ENCODE measurements around the gene IFT43. TPM values are rescaled to one million over a fixed set of nuclear protein-coding genes. Genes with fewer than 3 reads are reported as not detected.

The IFT43 gene
- total RNA-seq, 1 donor from 2014 or later: 21.9 TPM

DNA sequence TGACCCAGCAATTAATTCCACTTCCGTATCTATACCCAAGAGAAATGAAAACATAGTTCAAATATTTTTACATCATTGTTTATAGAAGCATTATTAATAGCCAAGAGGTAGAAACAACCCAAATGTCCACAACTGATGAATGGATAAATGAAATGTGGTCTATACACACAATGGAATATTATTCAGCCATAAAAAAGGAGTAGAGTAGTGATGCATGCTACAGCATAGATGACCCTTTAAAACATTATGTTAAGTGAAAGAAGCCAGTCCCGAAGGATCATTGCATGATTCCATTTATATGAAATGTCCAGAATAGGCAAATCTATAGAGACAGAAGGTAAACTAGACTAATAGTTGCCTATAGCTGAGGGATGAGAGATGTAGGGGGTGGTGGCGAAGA, 33.1 kb upstream of the IFT43 start:
- ATAC-seq (no peak), DNase-seq (no peak)
- Histone ChIP-seq H3K27ac (no peak overlapping the region), H3K36me3 (peaks cover 8% of the 10 kb centered on the region), H3K27me3 (ENCODE audit: low read depth) (no peaks in the 10 kb centered on the region), H3K9me3 (no peaks in the 10 kb centered on the region), H3K4me3 (no peak overlapping the region), H3K4me1 (no peaks in the 10 kb centered on the region)
- TF ChIP-seq, protein P1, sequence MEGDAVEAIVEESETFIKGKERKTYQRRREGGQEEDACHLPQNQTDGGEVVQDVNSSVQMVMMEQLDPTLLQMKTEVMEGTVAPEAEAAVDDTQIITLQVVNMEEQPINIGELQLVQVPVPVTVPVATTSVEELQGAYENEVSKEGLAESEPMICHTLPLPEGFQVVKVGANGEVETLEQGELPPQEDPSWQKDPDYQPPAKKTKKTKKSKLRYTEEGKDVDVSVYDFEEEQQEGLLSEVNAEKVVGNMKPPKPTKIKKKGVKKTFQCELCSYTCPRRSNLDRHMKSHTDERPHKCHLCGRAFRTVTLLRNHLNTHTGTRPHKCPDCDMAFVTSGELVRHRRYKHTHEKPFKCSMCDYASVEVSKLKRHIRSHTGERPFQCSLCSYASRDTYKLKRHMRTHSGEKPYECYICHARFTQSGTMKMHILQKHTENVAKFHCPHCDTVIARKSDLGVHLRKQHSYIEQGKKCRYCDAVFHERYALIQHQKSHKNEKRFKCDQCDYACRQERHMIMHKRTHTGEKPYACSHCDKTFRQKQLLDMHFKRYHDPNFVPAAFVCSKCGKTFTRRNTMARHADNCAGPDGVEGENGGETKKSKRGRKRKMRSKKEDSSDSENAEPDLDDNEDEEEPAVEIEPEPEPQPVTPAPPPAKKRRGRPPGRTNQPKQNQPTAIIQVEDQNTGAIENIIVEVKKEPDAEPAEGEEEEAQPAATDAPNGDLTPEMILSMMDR (IDR thresholded peaks at IDR 0.05): no peak
- intact Hi-C loops (cut with DNase I): no loop called here

DNA sequence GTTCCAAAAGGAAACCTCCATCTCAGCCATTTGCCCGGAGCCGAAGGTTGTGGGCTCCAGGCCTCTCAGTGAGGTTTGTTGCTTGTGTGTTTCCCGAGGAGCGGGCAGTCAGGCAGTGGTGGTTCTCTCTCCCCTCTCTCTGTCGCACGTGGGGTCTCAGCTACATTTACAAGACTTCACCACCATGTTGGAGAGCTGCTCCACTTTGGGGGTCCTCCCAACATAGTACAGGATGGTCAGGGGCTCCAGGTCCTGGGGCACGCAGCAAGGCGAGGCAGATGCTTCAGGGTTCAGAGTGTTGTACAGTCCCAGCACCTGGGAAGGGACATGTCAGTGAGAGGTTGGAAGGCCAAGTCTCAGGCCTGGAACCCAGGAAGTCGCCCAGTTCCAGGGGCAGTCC, 26.5 kb upstream of the IFT43 start:
- peaks cover 37% of the 10 kb centered on the region for H3K36me3 ChIP-seq
- intact Hi-C loops (cut with DNase I): no loop called here
- ATAC-seq (no peak), DNase-seq (no peak)
- TF ChIP-seq, protein P1 (IDR thresholded peaks at IDR 0.05): no peak
- no peak overlapping the region for H3K4me3 ChIP-seq
- no peaks in the 10 kb centered on the region for H3K4me1 ChIP-seq
- no peak overlapping the region for H3K27ac ChIP-seq
- no peaks in the 10 kb centered on the region for H3K27me3 ChIP-seq (ENCODE audit: low read depth)
- H3K9me3 ChIP-seq: no peaks in the 10 kb centered on the region

DNA sequence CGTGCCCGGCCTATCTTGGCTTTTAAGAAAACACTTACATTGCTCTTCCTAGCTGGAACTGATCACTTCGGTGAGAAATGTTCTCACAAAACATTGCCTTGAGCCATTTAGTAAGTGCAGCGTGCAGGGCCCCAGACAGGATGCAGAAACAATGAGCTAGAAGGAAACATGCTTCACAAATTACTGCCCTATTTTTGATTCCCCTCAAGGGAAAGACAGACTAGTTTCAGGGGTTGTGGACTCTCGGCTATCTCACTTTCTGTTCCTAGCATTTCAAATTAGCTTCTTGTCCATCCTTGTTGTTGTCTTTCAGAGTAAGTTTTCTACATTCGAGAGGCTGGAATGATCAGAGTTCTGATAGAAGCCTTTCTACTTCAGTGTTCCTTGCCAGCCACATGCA, 25.3 kb upstream of the IFT43 start:
- Histone ChIP-seq H3K9me3 (no peaks in the 10 kb centered on the region), H3K4me3 (no peak overlapping the region), H3K4me1 (no peaks in the 10 kb centered on the region), H3K27ac (no peak overlapping the region), H3K27me3 (ENCODE audit: low read depth) (no peaks in the 10 kb centered on the region), H3K36me3 (peaks cover 40% of the 10 kb centered on the region)
- no peak for ATAC-seq
- TF ChIP-seq, protein P1 (IDR thresholded peaks at IDR 0.05): no peak
- intact Hi-C loops (cut with DNase I): no loop called here
- DNase-seq: no peak

DNA sequence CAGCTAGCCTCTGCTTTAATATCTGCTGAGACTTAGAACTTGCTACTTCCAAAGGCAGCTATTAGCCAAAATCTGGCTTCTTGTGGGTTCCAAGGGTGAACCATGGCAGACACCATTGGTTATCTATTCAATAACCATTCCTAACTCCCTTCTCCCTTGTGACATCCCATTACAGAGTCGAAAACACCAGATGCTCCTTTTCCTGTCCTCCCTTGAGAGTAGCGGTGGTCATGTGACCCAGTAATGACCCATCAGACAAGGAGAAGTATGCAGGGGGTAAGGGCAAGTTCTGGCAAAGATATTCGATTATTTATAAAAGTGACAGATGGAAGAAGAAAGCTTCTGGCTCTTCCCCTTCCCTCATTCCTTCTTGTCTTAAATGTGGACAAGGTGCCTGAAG, 23.9 kb upstream of the IFT43 start:
- Histone ChIP-seq H3K27ac (no peak overlapping the region), H3K9me3 (no peaks in the 10 kb centered on the region), H3K27me3 (ENCODE audit: low read depth) (no peaks in the 10 kb centered on the region), H3K4me1 (no peaks in the 10 kb centered on the region), H3K4me3 (no peak overlapping the region), H3K36me3 (peaks cover 50% of the 10 kb centered on the region)
- TF ChIP-seq, protein P1 (IDR thresholded peaks at IDR 0.05): no peak
- no peak for ATAC-seq
- no peak for DNase-seq
- intact Hi-C loops (cut with DNase I): no loop called here

DNA sequence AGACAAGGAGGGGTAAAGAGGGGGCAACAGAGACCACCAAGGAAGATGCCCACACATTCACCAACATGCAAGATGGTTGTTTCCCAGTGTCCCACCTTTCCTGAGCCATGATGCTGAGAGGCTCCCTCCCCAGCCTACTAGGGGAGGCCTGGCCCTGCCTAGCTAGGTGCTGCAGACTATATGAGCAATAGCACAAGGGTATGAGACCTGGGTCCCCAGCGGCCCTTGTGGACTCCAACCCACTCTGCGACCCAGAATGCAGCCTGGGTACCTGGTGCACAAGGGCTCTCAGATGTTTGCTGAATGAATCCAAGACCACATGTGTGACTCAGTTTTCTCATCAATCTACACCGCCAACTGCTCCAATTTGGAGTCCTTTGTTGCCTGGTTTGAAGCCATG, 17.7 kb upstream of the IFT43 start:
- TF ChIP-seq, protein P1 (IDR thresholded peaks at IDR 0.05): no peak
- Histone ChIP-seq H3K4me1 (no peaks in the 10 kb centered on the region), H3K4me3 (no peak overlapping the region), H3K9me3 (no peaks in the 10 kb centered on the region), H3K27ac (no peak overlapping the region), H3K36me3 (peaks cover 55% of the 10 kb centered on the region), H3K27me3 (ENCODE audit: low read depth) (no peaks in the 10 kb centered on the region)
- ATAC-seq: no peak
- intact Hi-C loops (cut with DNase I): no loop called here
- no peak for DNase-seq

DNA sequence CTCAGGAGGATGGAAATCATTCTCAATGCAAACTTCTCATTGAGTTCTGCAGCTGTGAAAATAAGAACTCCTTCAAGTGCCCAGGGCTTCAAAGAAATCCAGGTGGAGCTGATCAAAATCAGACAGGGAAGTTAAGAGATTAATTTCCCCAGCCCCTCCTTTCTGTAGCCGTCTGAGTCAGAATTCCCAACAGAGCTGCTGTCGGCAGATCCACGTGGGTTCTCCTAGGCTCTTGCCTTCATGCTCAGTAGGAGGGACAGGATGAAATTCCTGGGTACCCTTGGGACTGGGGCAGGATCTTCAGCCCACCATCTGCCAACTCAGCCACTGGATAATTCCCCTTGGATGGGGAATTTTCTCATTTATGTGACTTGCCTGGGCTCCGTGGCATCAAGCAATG, 17.1 kb upstream of the IFT43 start:
- Histone ChIP-seq H3K9me3 (no peaks in the 10 kb centered on the region), H3K36me3 (peaks cover 55% of the 10 kb centered on the region), H3K4me1 (no peaks in the 10 kb centered on the region), H3K4me3 (no peak overlapping the region), H3K27ac (no peak overlapping the region), H3K27me3 (ENCODE audit: low read depth) (no peaks in the 10 kb centered on the region)
- ATAC-seq (no peak), DNase-seq (no peak)
- TF ChIP-seq, protein P1 (IDR thresholded peaks at IDR 0.05): no peak
- intact Hi-C loops (cut with DNase I): no loop called here

Data from lower lobe of right lung (tissue), 2 donors.